MCF 10A (cell line): ENCODE data around the gene TRIM69. TPM values are rescaled to one million over a fixed set of nuclear protein-coding genes. Genes with fewer than 3 reads are reported as not detected.

Experiments used
- BruUV-seq: library from RNA; stranded (reverse); fragments of 400-500 nt; replicated peaks from 2 replicates; lab custom pipeline; 2021; lab: Mats Ljungman, UMichigan
- CTCF ChIA-PET: fragments of 300-600 bp; sonication (Branson Sonifier 250); formaldehyde crosslinking; extraction: SDS; loops from one replicate; lab custom pipeline; 2021; ENCODE audit warnings: antibody characterized with exemption, inconsistent platforms; lab: Yijun Ruan, JAX
- POLR2A ChIA-PET: fragments of 300-600, 350-650 bp; sonication (Branson Sonifier 250); formaldehyde crosslinking; extraction: SDS; loops from one replicate; lab custom pipeline; 2020; ENCODE audit warnings: antibody characterized with exemption, inconsistent platforms; lab: Yijun Ruan, JAX
- DNase-seq: peaks from one replicate; pipeline ENCODE4 v3.0.0-alpha.2; 2018; ENCODE audit not compliant: unreplicated experiment
- H3K27ac Mint-ChIP-seq: one replicate; pipeline ENCODE4 v1.8.0; 2022; ENCODE audit warnings: mild to moderate bottlenecking, low read depth, mixed read lengths; ENCODE audit not compliant: unreplicated experiment
- H3K27me3 Mint-ChIP-seq: one replicate; pipeline ENCODE4 v1.8.0; 2022; ENCODE audit warnings: mixed read lengths; ENCODE audit not compliant: insufficient read depth, unreplicated experiment
- H3K36me3 Mint-ChIP-seq: one replicate; pipeline ENCODE4 v1.8.0; 2022; ENCODE audit warnings: mild to moderate bottlenecking, moderate library complexity, mixed read lengths; ENCODE audit not compliant: insufficient read depth, unreplicated experiment
- H3K4me1 Mint-ChIP-seq: one replicate; pipeline ENCODE4 v1.8.0; 2022; ENCODE audit warnings: mixed read lengths; ENCODE audit not compliant: insufficient read depth, unreplicated experiment
- H3K4me3 Mint-ChIP-seq: one replicate; pipeline ENCODE4 v1.8.0; 2022; ENCODE audit warnings: mild to moderate bottlenecking, moderate library complexity, mixed read lengths; ENCODE audit not compliant: unreplicated experiment
- H3K9me3 Mint-ChIP-seq: one replicate; pipeline ENCODE4 v1.8.0; 2022; ENCODE audit warnings: mixed read lengths; ENCODE audit not compliant: unreplicated experiment
- intact Hi-C: fragments of 100-400 bp; cut with micrococcal nuclease; formaldehyde crosslinking; loops from 2 replicates; pipeline ENCODE4 v1.14.1; 2022
- total RNA-seq: library from RNA; stranded (reverse); gene quantifications from 2 replicates; pipeline ENCODE4 v1.2.3, GENCODE V29; 2022
- TF ChIP-seq, protein P1 (sequence below): fragments of 200-600 bp; IDR thresholded peaks from one replicate; pipeline ENCODE4 v1.8.0; 2022; ENCODE audit warnings: antibody characterized with exemption, mild to moderate bottlenecking; ENCODE audit not compliant: unreplicated experiment

Gene TRIM69
- total RNA-seq, 1 experiment from 2014 or later: 8.2 TPM

DNA sequence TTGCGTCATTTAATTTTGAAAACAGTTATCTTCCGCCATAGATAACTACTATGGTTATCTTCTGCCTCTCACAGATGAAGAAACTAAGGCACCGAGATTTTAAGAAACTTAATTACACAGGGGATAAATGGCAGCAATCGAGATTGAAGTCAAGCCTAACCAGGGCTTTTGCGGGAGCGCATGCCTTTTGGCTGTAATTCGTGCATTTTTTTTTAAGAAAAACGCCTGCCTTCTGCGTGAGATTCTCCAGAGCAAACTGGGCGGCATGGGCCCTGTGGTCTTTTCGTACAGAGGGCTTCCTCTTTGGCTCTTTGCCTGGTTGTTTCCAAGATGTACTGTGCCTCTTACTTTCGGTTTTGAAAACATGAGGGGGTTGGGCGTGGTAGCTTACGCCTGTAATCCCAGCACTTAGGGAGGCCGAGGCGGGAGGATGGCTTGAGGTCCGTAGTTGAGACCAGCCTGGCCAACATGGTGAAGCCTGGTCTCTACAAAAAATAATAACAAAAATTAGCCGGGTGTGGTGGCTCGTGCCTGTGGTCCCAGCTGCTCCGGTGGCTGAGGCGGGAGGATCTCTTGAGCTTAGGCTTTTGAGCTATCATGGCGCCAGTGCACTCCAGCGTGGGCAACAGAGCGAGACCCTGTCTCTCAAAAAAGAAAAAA lies 23.9 kb upstream of the TRIM69 start:
- Mint-ChIP-seq H3K27me3 (no peaks in the 10 kb centered on the region), H3K4me3 (peak overlapping the region; percentile 92), H3K36me3 (peaks cover 48% of the 10 kb centered on the region), H3K27ac (peak overlapping the region; percentile 96), H3K9me3 (no peaks in the 10 kb centered on the region), H3K4me1 (peaks cover 23% of the 10 kb centered on the region)
- DNase-seq: peak; percentile 84
- CTCF ChIA-PET: interaction anchor here (0.6 to 2.9 kb wide), 7 partner anchors 9 to 63 kb away, joined by 3 to 25 read pairs (median 4); partner anchors contain the start of genes SPG11 and TRIM69
- POLR2A ChIA-PET: interaction anchor here (0.8 to 7.2 kb wide), 14 partner anchors 9 to 888 kb away, joined by 3 to 340 read pairs (median 4); partner anchors contain the start of genes EIF3J, MFAP1, SPG11 and TRIM69
- TF ChIP-seq, protein P1, sequence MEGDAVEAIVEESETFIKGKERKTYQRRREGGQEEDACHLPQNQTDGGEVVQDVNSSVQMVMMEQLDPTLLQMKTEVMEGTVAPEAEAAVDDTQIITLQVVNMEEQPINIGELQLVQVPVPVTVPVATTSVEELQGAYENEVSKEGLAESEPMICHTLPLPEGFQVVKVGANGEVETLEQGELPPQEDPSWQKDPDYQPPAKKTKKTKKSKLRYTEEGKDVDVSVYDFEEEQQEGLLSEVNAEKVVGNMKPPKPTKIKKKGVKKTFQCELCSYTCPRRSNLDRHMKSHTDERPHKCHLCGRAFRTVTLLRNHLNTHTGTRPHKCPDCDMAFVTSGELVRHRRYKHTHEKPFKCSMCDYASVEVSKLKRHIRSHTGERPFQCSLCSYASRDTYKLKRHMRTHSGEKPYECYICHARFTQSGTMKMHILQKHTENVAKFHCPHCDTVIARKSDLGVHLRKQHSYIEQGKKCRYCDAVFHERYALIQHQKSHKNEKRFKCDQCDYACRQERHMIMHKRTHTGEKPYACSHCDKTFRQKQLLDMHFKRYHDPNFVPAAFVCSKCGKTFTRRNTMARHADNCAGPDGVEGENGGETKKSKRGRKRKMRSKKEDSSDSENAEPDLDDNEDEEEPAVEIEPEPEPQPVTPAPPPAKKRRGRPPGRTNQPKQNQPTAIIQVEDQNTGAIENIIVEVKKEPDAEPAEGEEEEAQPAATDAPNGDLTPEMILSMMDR: no peak
- intact Hi-C loops: loop anchor here (1.0 kb wide), 2 partner anchors 17 to 26 kb away; no protein-coding TSS in a partner anchor
- no TSS peak for BruUV-seq

DNA sequence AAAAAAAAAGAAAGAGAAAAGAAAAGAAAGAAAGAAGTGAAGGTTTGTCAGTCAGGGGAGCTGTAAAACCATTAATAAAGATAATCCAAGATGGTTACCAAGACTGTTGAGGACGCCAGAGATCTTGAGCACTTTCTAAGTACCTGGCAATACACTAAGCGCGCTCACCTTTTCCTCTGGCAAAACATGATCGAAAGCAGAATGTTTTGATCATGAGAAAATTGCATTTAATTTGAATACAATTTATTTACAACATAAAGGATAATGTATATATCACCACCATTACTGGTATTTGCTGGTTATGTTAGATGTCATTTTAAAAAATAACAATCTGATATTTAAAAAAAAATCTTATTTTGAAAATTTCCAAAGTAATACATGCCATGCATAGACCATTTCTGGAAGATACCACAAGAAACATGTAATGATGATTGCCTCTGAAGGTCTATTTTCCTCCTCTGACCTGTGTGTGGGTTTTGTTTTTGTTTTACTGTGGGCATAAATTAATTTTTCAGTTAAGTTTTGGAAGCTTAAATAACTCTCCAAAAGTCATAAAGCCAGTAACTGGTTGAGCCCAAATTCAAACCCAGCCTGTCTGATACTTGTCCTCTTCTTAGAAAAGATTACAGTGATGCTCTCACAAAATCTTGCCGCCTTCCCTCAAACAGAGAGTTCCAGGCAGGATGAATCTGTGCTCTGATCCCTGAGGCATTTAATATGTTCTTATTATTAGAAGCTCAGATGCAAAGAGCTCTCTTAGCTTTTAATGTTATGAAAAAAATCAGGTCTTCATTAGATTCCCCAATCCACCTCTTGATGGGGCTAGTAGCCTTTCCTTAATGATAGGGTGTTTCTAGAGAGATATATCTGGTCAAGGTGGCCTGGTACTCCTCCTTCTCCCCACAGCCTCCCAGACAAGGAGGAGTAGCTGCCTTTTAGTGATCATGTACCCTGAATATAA lies 23.0 kb upstream of the TRIM69 start:
- Mint-ChIP-seq H3K4me1 (peaks cover 23% of the 10 kb centered on the region), H3K36me3 (peaks cover 56% of the 10 kb centered on the region), H3K27ac (peak overlapping the region; percentile 96), H3K9me3 (no peaks in the 10 kb centered on the region), H3K27me3 (no peaks in the 10 kb centered on the region), H3K4me3 (peak overlapping the region; percentile 92)
- TF ChIP-seq, protein P1: peak; percentile 41
- BruUV-seq: no TSS peak
- intact Hi-C loops: loop anchor here (1.0 kb wide), 2 partner anchors 16 to 25 kb away; no protein-coding TSS in a partner anchor
- POLR2A ChIA-PET: interaction anchor here (0.7 to 7.2 kb wide), 13 partner anchors 9 to 1511 kb away, joined by 3 to 340 read pairs (median 4); partner anchors contain the start of genes MFAP1, SPG11 and TRIM69
- CTCF ChIA-PET: interaction anchor here (0.5 to 2.9 kb wide), 18 partner anchors 9 to 521 kb away, joined by 3 to 26 read pairs (median 4); partner anchors contain the start of genes SPG11 and TRIM69
- peak; percentile 56 for DNase-seq

DNA sequence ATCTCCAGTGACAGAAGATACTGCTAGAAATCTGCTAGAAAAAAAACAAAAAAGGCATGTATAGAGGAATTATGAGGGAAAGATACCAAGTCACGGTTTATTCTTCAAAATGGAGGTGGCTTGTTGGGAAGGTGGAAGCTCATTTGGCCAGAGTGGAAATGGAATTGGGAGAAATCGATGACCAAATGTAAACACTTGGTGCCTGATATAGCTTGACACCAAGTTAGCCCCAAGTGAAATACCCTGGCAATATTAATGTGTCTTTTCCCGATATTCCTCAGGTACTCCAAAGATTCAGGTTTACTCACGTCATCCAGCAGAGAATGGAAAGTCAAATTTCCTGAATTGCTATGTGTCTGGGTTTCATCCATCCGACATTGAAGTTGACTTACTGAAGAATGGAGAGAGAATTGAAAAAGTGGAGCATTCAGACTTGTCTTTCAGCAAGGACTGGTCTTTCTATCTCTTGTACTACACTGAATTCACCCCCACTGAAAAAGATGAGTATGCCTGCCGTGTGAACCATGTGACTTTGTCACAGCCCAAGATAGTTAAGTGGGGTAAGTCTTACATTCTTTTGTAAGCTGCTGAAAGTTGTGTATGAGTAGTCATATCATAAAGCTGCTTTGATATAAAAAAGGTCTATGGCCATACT lies 21.1 kb upstream of the TRIM69 start:
- TF ChIP-seq, protein P1: no peak
- H3K27me3 Mint-ChIP-seq: no peaks in the 10 kb centered on the region
- ChIA-PET CTCF (interaction anchor here (0.6 to 2.9 kb wide), 5 partner anchors 14 to 52 kb away, joined by 4 to 26 read pairs (median 6); partner anchors contain the start of genes SPG11 and TRIM69), POLR2A (interaction anchor here (5.8 to 7.2 kb wide), 2 partner anchors 13 to 51 kb away, joined by 148 to 340 read pairs; partner anchors contain the start of gene SPG11)
- no peak for DNase-seq
- H3K9me3 Mint-ChIP-seq: no peaks in the 10 kb centered on the region
- peaks cover 23% of the 10 kb centered on the region for H3K4me1 Mint-ChIP-seq
- peaks cover 70% of the 10 kb centered on the region for H3K36me3 Mint-ChIP-seq
- intact Hi-C loops: no loop called here
- peak overlapping the region; percentile 55 for H3K27ac Mint-ChIP-seq
- no peak overlapping the region for H3K4me3 Mint-ChIP-seq
- BruUV-seq: no TSS peak
